ENCODE data around the gene TMEM179.
A peak's percentile ranks its signal among the peaks of the same experiment; 100 is the strongest.

The TMEM179 gene

DNA sequence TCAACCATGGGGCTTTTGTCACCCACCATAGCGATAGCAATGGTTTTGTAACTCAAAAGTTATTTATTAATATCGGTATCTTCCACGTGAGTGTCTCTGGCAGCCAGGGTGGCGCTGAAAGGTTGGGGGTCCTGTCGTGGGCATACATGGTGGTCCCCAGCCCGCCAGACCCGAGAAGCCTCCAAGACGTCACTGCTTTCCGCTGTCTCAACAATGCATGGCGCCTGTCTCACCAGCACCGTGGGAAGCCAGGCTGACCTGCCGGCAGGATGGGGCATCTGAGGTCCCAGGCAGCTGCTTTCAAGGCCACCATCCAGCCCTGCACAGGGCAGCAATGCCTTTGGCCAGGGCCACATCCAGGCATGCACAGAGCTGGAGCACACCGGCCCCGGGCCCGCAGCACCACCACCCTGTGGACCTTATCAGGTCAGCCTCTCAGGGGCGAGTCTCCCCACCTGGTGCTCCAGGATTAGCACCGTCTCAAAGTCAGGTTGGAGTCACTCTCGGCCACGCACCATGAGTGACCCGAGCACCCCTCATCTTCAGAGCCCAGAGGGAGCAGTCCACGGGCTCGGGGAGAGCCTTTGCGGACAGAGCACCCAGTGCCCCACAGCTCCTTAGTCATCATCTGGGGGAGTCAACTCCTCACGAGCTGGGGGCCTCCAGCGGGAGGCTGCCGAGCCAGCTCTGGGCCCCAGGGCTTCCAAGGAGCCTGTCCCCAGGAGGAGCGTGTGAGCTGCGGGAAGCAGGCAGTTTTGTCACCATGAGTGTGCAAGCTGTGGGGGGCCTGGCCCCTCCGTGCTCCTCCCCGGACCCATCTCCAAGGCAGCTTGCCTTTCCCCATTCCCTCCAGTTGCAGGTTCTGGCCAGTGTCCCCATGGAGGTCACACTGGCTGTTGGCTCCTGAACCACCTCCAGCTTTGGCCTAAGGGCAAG lies 39.6 kb downstream of the TMEM179 start:
- DNase-seq, result no peak
- no peaks in the 10 kb centered on the region for H3K79me2 ChIP-seq (ENCODE audit: insufficient read depth, low read length)
- no peak overlapping the region for H3K9ac ChIP-seq (ENCODE audit: low read depth, low read length)
- H3K9me3 ChIP-seq (ENCODE audit: insufficient read depth, low read length, severe bottlenecking), result no peaks in the 10 kb centered on the region
- H2AFZ ChIP-seq (ENCODE audit: low read depth, low read length), result no peak overlapping the region
- H4K20me1 ChIP-seq (ENCODE audit: insufficient read depth, low read length), result peaks cover 20% of the 10 kb centered on the region
- H3K36me3 ChIP-seq (ENCODE audit: insufficient read depth, low read length), result no peaks in the 10 kb centered on the region
- H3K4me1 ChIP-seq (ENCODE audit: insufficient read depth, low read length), result no peaks in the 10 kb centered on the region
- no peak for TF ChIP-seq CTCF (IDR thresholded peaks at IDR 0.05; ENCODE audit: borderline replicate concordance, extremely low read depth, low read length, poor library complexity, severe bottlenecking)
- TF ChIP-seq EZH2 (IDR thresholded peaks at IDR 0.05; ENCODE audit: borderline replicate concordance, low read depth, low read length, severe bottlenecking), result no peak
- H3K4me2 ChIP-seq (ENCODE audit: insufficient read depth, low read length), result no peak overlapping the region
- H3K27ac ChIP-seq (ENCODE audit: low read length), result no peak overlapping the region
- peaks cover 12% of the 10 kb centered on the region for H3K27me3 ChIP-seq (ENCODE audit: insufficient read depth, low read length, poor library complexity)
- no peak for ATAC-seq (ENCODE audit: insufficient read depth, low read depth)
- no peak overlapping the region for H3K4me3 ChIP-seq (ENCODE audit: low read depth in 1 of 2, low read length in 2 of 2)

DNA sequence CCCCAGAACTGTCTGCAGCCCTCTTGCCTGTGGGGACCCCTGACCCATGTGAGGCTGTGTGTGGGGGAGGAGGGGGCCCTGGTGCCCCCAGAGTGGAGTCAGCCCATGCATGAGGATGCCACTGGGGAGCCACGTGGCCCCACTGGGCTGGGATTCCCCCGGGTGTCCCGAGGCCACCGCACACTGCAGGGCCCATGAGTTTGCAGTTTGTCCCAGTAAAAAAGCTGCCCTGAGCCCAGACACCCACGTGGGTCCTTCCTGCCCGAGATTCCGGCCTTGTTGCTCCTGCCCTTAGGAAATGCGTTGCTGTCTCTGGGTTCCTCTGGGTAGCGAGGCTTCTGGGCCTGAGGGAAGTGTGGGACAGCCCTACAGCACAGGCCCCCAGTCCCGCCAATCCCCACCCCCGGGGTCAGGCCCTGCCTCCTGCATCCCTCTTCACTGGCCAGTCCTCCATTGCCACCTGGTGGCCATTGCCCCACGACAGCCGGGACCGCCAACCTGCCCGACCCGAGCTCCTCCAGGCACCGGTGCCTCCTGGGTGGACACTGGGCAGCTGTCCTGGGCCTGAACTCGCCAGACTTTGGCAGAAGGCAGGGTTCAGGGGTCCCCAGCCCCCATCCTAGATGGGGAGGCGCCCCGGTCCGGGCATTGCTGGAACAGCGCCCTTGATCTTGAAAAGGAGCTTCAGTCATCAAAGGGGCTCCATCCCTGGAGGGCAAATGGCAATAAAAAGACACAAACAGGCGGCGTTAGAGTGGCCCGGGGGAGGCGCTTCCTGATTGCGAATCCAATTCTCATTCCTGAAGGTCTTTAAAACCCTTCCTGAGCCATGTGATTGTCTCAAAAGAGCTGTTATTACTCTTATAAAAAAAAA lies 40.6 kb downstream of the TMEM179 start:
- no peak overlapping the region for H3K4me2 ChIP-seq (ENCODE audit: insufficient read depth, low read length)

DNA sequence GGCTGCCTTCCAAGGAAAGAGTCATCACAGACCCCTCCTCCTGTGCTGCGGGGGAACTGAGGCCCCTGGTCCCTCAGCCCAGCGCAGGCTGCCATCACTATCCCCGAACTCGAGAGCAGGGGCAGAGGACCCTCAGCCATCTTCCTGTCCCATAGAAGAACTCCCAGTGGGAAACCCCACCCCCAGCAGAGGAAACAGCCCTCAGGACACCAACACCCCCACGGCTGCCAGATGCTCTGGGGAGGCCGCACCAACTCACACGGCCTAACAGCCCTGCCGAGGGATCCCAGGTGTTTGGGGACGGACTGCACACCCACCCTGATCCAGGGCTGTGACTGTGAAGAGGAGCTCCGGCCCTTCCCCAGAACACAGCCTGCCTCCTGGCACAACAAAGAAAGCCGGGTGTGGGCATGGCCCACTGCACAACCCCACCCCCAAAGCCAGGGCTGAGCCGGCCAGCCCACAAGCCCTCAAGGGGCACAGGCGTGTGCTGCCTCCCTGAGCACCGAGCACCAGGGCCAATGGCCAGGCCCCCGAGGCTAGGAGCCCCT lies 41.3 kb downstream of the TMEM179 start:
- Histone ChIP-seq H3K9ac (ENCODE audit: low read depth, low read length) (no peak overlapping the region), H3K36me3 (ENCODE audit: insufficient read depth, low read length) (no peaks in the 10 kb centered on the region), H3K27ac (ENCODE audit: low read length) (no peak overlapping the region), H3K79me2 (ENCODE audit: insufficient read depth, low read length) (no peaks in the 10 kb centered on the region), H3K27me3 (ENCODE audit: insufficient read depth, low read length, poor library complexity) (peaks cover 12% of the 10 kb centered on the region), H3K9me3 (ENCODE audit: insufficient read depth, low read length, severe bottlenecking) (no peaks in the 10 kb centered on the region), H4K20me1 (ENCODE audit: insufficient read depth, low read length) (peaks cover 20% of the 10 kb centered on the region), H3K4me1 (ENCODE audit: insufficient read depth, low read length) (no peaks in the 10 kb centered on the region), H2AFZ (ENCODE audit: low read depth, low read length) (no peak overlapping the region), H3K4me3 (ENCODE audit: low read depth in 1 of 2, low read length in 2 of 2) (no peak overlapping the region), H3K4me2 (ENCODE audit: insufficient read depth, low read length) (no peak overlapping the region)
- ATAC-seq (ENCODE audit: insufficient read depth, low read depth) (no peak; the same call in 2 of the 3 replicates), DNase-seq (no peak)
- TF ChIP-seq CTCF (IDR thresholded peaks at IDR 0.05; ENCODE audit: borderline replicate concordance, extremely low read depth, low read length, poor library complexity, severe bottlenecking), result no peak
- no peak for TF ChIP-seq EZH2 (IDR thresholded peaks at IDR 0.05; ENCODE audit: borderline replicate concordance, low read depth, low read length, severe bottlenecking)

More for the DNA sequence above, 40.6 kb downstream of the TMEM179 start:
- DNase-seq (peak; percentile 51), ATAC-seq (ENCODE audit: insufficient read depth, low read depth) (peak; percentile 68)
- TF ChIP-seq CTCF (IDR thresholded peaks at IDR 0.05; ENCODE audit: borderline replicate concordance, extremely low read depth, low read length, poor library complexity, severe bottlenecking), result peak; percentile 72
- no peak for TF ChIP-seq EZH2 (IDR thresholded peaks at IDR 0.05; ENCODE audit: borderline replicate concordance, low read depth, low read length, severe bottlenecking)
- no peaks in the 10 kb centered on the region for H3K4me1 ChIP-seq (ENCODE audit: insufficient read depth, low read length)
- no peaks in the 10 kb centered on the region for H3K79me2 ChIP-seq (ENCODE audit: insufficient read depth, low read length)
- H3K27me3 ChIP-seq (ENCODE audit: insufficient read depth, low read length, poor library complexity), result peaks cover 12% of the 10 kb centered on the region
- H3K36me3 ChIP-seq (ENCODE audit: insufficient read depth, low read length), result no peaks in the 10 kb centered on the region
- no peak overlapping the region for H3K27ac ChIP-seq (ENCODE audit: low read length)
- H2AFZ ChIP-seq (ENCODE audit: low read depth, low read length), result no peak overlapping the region
- H3K9ac ChIP-seq (ENCODE audit: low read depth, low read length), result no peak overlapping the region
- H4K20me1 ChIP-seq (ENCODE audit: insufficient read depth, low read length), result peaks cover 20% of the 10 kb centered on the region
- H3K4me3 ChIP-seq (ENCODE audit: low read depth in 1 of 2, low read length in 2 of 2), result no peak overlapping the region
- H3K9me3 ChIP-seq (ENCODE audit: insufficient read depth, low read length, severe bottlenecking), result no peaks in the 10 kb centered on the region

All from DND-41 (cell line).